GM18498 (cell line): Measurements from ENCODE around the gene ESYT2.

ENCODE experiments used
- ATAC-seq: cut with Tn5 transposase; IDR thresholded peaks from one replicate; pipeline ENCODE4 v1.9.1; 2021; ENCODE audit warnings: mild to moderate bottlenecking, moderate library complexity; ENCODE audit not compliant: unreplicated experiment

Gene ESYT2

GRCh38 chr7:158747408-158747807 is 81.9 kb downstream of the ESYT2 start:
- ATAC-seq: no peak

DNA sequence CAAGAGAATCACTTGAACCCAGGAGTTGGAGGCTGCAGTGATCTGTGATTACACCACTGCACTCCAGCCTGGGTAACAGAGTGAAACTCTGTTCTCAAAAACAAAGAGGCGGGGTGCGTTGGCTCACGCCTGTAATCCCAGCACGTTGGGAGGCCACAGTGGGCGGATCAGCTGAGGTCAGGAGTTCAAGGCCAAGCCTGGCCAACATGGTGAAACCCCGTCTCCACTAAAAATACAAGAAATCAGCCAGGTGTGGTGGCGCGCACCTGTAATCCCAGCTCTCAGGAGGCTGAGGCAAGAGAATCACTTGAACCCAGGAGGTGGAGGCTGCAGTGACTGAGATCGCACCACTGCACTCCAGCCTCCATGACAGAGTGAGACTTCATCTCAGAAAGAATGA is 82.4 kb downstream of the ESYT2 start:
- ATAC-seq: no peak

DNA sequence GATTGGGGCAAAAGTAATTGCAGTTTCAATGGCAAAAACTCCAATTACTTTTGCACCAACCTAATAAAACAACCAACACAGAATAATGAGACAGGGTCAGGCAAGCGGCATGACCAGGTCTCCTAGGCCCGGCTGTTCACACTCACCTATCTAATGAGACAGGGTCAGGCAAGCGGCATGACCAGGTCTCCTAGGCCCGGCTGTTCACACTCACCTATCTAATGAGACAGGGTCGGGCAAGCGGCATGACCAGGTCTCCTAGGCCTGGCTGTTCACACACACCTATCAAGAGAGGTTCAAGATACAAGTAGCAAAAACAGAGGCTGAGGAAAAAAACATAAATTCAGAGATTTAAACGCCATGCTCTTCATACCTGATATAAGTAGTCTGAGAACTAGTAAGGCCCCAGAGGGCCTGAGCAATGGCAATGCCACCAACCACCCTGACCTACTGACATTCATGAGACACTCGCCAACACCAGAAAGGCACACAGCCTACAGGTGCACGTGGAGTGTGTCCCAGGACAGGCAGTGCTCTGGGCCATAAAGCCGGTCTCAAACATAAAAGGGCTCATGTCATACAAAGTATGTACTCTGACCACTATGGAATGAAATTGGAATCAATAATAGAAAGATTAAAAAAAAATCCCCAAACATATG is 84.1 kb downstream of the ESYT2 start:
- no peak for ATAC-seq

DNA sequence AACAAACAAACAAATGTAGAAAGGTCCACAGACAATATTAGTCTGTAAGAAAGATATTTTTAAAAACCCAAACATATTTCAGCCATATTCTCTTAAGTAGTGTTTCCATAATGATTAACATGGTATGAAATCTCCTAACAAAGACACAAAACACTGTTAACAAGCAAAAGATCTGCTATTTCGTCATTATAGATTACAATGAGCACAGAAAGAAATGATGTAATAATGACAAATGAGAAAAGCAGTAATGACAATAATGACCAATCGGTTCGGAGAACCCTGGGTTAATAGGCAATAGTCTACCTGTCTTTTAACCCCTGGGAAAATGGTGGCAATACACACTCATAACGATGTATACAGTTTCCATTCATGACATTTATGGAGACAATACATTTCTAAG is 85.2 kb downstream of the ESYT2 start:
- no peak for ATAC-seq

- no peak for ATAC-seq
Observed at GRCh38 chr7:158743219-158743618, 86.1 kb downstream of the ESYT2 start.

DNA sequence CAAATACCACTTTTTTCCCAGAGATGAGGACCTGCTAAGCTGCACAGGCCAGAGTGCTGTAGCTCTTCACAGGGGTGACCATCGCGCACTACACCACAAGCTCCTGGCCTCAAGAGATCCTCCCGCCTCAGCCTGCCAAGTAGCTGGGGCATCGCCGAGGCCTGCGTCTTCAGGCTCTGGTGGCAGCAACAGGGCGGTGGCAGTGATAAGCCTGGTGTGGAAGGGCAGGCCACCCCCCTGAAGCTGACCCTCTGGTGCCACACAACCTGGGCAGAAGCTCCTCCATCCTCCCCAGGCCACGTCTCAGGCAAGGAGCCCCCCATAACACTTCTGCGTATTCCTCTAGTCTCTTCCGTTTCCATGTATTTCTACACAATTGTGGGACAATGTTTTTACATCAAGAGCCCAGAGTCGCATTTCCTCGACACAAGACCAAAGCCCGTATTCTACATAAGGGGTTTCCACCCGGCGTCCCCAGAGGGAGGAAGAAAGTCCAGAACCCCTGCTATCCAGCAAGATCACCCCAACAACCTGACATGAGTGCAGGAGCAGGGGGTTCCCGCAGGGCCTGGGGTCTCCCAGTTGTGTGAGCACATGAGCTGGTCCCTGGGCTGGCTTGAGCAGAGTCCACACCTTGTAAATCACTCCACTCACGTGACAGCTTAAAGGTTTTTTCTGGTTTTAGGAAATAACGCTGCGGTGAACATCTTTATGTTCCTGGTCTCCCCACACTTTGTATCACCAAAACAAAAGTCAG is 87.1 kb downstream of the ESYT2 start:
- ATAC-seq: no peak

- no peak for ATAC-seq
Observed at GRCh38 chr7:158741294-158741666, 88.0 kb downstream of the ESYT2 start.

DNA sequence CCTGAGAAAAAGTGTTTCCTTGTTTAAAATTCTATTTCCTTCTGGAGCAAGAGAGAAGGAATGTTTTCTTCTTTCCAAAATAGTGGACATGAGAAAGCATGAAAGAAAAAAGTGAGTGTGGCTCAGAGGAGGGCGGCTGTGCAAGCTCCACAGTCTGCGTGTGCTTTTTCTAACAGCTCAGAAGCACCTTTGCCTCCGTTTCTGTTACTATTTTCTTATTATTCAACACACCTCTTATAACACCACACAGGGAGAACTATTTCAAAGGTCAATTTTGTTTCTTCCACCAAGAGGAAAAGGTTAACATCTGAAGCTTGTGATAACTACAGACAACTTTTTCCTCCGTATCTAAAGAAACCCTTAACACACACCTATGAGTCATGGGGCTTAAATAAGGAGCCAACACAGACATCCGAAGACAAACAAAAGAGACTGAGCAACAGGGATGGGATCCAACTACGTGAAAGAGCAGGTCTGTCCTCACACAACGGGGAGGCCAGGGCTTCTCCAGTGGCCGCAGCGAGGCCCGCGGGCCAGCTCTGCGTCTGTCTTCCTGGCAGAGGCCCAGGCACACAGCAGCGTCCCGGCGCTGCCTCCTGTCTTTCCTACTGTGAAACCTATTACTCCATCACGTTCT is 88.5 kb downstream of the ESYT2 start:
- no peak for ATAC-seq

DNA sequence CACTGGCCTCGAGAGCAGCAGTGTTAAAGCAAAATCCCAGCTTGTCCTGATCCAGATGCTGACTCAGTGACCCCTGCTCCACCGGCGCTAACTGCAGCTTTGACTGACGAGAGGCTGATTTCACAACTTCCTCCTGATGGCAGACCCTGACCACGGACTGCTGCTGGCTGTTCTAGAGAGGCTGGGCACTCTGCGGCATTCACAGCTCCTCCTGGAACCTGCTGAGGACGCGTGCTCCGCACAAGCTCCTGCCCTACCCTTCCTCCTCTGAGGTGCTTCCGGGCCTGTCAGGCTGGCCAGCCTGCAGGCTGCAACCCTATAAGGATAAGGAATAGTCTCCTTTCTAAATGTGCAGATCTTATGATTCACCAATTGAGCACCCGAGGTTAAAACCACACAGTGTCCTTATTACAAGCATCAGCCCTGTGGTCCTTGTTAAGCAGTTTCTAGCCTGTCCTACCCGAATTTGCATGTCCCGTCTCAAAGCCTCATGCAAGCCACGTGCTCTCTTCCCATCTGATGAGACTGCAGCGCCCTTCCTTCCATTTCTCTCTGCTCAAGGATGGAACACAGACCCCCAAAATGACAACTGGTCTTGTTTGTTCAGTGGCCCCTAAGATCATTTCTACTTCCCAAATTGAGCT is 89.2 kb downstream of the ESYT2 start:
- ATAC-seq: no peak

DNA sequence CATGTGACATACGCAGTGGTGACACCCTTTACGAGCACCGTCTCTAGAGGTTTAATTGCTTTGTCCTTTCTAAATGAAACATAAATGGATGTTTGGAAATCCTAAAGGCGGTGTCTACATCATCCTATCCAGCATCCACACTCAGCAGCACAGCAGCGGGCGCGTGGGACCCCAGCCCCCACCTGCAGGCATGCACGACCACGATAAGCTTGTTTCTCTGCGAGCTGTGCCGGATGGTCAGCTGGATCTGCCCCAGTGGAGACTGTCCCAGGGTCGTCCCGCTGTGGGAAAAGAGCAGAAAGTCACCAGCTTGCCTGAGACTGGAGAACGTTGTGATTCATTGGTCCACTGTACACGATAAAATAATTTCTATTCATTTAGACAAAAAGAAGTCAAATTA is 90.5 kb downstream of the ESYT2 start:
- ATAC-seq: no peak

DNA sequence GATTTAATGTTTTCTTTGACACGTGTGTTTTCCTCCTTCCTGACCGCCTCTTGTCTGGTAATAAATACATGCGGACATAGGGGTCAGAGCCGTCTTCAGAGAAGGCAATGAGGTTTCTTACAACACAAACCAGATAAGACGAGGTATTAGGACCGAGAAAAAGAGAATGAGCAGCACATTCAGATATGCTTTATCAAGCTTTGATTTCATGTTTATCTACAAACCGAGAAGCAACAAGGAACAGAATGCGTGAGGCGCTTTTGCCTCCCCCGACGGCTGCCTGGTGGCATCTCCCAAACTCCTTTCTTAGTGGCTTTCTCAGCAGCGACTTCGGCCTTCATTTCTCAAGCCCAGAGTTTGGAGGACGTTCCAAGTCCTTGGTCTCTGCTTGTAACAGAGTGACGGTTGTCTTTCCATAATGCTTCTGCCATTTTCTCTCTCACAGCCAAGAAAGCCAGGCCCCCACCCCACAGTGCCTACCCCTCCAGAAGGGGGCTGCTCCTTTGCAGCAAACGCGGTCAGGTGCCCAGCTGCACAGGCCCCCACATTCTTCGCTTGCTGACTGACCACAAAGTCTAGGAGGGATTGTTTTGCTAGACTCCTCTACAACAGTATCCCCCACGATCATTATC is 92.1 kb downstream of the ESYT2 start:
- no peak for ATAC-seq

DNA sequence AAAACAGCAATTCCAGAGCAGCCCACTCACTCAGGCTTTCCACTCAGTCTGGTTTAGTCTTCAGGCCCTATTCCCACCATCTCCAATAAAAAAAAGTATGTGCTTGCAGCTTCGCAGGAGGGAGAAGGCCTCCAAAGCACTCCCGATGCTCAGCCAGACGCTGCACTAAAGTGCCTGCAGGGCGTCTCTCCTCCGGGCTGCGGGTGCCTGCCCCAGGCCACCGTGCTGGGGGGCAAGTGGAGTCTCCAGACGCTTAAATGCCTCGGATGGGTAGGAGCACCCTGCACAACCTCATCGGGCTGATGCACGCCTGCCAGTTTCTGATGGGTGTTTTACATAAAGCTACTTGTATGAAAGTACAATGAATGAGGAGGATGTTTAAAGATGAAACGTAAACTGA is 93.4 kb downstream of the ESYT2 start:
- ATAC-seq: no peak

DNA sequence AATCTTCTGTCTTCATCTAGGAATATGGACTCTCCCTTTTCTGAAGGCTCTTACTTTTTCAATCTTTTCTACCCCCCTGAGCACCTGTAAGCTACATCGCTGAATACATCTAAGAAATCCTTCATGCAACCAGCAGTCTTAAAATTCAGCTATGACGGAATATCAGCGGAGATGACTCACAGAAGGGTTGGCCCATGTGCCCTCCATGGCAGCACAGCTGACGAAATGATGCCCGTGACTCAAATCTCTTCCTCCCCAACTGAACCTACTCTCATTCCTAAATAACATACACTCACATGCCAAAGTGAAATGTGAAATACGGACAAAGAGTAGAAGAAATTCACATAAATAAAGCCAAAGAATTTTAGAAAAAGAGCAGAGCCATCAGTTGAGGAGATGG is 94.4 kb downstream of the ESYT2 start:
- no peak for ATAC-seq

GRCh38 chr7:158733775-158734494 is 95.4 kb downstream of the ESYT2 start:
- ATAC-seq: no peak

- ATAC-seq: no peak
Observed at GRCh38 chr7:158733220-158733519, 96.1 kb downstream of the ESYT2 start.

GRCh38 chr7:158732494-158733219 is 96.7 kb downstream of the ESYT2 start:
- no peak for ATAC-seq

DNA sequence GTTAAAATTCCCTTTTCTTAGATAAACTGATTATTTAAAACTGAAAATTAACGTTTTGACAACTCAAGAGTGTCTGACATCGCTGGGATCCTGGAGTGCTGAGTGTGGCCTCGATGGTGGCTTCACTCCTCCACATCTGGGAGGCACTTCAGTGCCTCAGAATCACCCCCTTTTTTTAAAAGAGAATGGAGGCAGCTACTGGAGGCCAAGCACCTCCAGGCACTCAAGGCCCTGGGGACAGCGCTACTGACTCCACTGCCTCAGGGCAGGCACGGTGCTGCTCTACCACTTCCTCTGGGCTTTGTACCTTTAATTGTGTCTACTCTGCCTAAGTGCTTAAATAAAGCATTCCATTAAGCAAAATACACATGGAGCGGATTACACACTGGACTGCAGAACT is 97.5 kb downstream of the ESYT2 start:
- ATAC-seq: no peak

GRCh38 chr7:158730383-158731346 is 98.6 kb downstream of the ESYT2 start:
- ATAC-seq: no peak
